ENCODE results near the gene SCGB1D4.

The SCGB1D4 gene

DNA sequence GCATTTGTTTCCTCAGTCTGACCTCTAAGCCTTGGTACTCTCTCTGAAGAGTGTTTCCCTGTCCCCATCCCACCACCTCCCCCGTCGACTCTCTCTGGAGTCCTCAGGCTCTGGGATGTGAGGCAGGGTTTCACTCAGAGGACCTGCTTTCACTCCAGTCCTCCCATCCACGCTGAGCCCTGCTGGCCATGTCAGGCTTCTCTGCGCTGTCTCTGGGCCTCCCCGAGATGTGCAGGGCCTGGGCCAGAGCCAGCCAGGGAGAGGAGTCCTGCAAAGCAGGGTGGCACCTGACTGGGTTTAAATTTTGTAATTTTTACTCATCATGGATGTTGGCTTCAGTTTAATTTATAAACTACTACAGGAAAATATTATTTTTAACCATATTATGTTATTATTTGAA, 25.6 kb downstream of the SCGB1D4 start:
- no peak for DNase-seq

DNA sequence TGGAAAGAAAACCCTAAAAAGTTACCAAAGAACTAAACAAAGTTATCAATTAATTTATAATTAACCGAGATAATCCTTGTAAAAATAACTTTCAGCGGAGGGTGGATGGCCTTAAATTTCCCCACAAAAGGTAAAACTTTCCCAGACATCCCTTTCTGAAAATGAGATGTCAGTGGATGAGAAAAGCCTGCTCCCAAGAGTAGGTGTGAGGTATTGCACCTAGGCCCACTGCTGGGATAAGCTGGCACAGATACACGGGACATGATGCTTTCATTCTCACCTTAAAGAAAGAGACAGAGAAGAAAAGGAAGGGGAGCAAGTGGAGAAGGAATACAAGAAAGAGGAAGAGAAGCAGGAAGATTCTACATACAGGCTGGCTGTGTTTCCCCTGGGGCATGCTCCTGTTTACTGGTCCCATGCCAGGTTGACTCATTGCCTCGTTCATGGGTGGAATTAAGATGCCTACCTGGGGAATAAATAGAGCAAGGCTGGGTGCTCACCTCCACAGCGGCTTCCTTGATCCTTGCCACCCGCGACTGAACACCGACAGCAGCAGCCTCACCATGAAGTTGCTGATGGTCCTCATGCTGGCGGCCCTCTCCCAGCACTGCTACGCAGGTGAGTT, 29.1 kb downstream of the SCGB1D4 start, which contains the start of gene SCGB2A2:
Gene SCGB2A2 (plus strand): TSS at position 505 of the 625 bp plus-strand sequence. CDS start 59 bp downstream, at position 564.
- no peak for DNase-seq

DNA sequence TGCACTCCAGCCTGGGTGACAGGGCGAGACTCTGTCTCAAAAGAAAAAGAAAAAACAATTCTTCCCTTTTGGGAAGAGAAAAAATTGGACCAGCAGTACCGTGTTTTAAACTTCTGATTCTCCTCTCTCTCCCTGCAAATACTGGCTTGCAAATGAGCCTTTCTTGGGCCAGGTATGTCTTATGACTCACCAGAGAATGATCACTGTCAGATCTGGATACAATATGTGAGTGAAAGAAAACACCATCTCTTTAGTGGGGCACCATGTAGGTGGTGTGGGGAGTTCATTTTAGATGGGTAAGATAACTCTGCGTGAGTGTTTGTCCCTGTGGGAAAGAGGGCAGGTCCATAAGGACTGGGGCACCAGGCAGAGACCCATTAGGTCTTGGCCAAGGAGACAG, 31.3 kb downstream of the SCGB1D4 start:
- DNase-seq: no peak

DNA sequence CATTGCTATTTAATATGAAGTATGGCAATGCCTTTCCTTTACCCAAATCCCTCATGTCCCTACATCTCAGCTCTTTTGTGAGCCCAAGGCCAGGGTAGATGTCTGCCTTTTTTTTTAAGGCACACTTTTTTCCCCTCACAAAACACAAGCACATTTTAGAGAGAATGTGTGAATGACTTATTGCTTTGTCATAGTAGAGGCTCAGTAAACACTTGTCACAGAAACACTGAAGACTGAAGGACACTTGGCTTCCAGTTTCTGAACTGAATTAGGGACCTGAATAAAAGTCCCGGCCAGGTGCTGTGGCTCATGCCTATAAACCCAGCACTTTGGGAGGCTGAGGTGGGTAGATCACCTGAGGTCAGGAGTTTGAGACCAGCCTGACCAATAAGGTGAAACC, 31.8 kb downstream of the SCGB1D4 start:
- DNase-seq: no peak

DNA sequence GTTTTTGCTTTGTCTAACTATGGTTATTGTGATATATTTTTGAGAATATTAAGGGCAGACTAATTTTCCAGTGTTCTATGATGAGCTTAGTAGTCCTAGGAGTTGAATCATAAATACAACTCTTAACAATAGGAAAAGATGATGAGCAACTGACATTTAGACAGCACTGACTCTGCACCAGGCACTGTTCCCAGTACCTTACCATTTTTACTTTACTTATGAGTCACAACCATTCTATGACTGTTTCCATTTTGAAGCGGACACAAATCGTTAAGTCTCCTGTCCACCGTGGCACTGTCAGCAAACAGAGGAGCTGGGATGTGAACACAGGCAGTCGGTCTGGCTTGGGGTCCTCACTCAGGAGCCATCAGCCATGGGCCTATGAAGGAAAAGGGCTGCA, 32.3 kb downstream of the SCGB1D4 start:
- DNase-seq: no peak

DNA sequence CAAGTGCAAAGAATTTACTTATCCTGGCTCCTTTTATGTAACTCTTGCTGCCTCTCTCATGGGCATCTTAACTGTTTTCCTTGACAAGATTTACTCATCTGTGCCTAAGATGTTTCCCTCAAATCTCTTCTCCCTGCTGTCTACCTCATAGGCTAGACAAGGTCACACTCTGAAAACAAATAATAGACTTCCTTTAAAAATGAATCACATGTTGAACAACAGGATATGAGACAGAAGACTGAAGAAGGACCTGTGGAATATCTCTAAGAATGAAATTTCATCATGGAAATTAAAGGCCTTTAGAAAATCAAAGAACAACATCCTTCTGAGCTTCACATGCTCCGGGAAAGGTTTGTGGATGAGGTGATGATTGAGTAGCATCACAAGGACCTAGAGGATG, 34.9 kb downstream of the SCGB1D4 start:
- DNase-seq: no peak

DNA sequence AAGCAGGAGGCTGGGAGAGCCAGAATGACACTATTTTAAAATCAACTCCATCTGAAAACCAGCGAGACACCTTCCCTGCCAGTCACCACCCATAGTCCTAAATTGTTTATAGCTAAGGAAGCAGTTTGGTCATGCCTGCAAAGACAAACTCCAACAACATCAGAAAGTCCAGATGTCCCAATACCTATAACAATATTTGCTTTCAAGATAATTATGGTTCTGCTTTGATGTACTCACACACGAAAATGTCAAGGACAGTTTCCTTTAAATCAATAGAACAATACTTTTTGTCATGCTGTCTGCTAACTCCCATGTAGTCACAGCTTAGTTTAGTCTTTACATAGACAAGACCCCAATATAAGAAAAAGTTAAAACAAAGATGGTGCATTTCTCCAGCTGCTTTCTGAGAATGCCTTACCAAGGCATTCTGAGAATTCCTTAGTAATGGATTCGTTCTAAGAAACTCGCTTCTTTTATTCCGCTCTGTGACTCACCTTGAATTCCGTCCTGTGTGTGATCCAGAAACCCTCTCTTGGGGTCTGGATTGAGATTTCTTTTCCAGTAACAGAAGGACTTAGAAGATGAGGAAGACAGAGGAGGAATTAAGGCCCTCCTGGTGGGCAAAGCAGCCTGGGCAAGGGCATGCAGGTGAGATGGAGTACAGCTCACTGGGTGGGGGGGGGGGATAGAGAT, 38.5 kb downstream of the SCGB1D4 start:
- no peak for DNase-seq

DNA sequence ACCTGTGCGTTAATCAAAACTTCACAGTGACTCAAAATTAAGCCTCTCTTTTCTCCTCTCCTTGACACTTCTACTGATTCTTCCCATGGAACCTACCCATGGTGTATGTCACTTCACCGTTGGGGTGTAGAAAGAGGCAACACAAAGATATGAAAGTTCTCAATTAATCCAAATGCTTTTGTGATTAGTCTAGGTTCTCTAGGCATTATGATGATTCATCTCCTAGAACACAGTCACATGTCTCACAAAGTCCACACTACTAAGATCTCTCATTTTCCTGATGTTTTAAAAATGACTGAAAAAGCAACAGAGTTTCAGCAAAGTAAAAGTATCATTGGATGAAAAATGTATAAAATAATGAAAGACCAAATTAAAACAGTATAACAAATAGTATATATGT, 42.6 kb downstream of the SCGB1D4 start:
- DNase-seq: no peak

DNA sequence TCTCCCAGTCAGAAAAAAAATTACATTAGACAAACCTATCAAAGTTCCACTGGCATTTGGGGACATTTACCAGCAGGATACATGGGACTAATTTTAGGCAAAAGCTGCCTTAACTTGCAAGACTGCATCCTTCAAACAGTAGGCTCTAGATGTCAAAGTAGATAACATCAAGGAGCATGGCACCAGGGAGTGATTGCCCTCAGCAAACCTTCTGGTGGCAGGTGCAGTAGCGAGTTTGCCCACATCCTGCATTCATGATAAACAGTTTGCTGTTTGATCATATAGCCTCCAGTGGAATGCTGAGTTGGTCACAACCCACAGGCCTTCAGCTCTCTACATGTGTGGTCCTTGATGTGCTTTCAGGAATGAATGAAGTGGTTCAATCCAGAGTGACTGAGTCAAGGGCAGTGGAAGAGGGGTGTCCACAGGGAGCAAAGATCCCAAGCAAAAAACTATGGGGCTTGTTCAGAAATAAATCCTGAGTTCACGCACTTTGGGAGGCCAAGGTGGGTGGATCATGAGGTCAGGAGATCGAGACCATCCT, 44.8 kb downstream of the SCGB1D4 start:
- no peak for DNase-seq

DNA sequence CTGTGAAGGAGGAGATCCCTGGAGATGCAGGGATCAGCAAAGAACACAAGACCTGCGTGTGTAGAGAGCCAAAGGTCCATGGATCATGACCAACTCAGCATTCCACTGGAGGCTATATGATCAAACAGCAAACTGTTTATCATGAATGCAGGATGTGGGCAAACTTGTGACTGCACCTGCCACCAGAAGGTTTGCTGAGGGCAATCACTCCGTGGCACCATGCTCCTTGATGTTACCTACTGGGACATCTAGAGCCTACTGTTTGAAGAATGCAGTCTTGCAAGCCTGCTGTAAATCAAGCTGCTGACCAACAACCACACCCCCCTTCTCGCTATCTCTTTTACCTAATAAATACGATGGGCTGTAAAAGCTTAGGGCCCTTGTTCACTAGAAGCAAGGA, 47.2 kb downstream of the SCGB1D4 start:
- no peak for DNase-seq

Data from amniotic stem cell (primary cell).